OCI-LY1 (cell line): ENCODE measurements around the gene STX8.
A peak's percentile ranks its signal among the peaks of the same experiment; 100 is the strongest.

Experiments
- H2AFZ ChIP-seq: fragments of 200-600 bp; sonication (generic), shearing (Covaris generic); 2 replicates; pipeline ENCODE4 v1.6.0; 2014; ENCODE audit warnings: antibody characterized with exemption, mild to moderate bottlenecking, low read length
- H3F3A ChIP-seq: fragments of 200-600 bp; sonication (generic), shearing (Covaris generic); 2 replicates; pipeline ENCODE4 v1.6.0; 2014; ENCODE audit warnings: mild to moderate bottlenecking, antibody characterized with exemption, low read length, moderate library complexity; ENCODE audit not compliant: insufficient read depth
- H3K27ac ChIP-seq: fragments of 200-600 bp; sonication (generic); 2 replicates; pipeline ENCODE4 v1.5.1; 2014; ENCODE audit warnings: low read length, mixed run types, mild to moderate bottlenecking, low read depth; ENCODE audit not compliant: poor library complexity, severe bottlenecking
- H3K27me3 ChIP-seq: fragments of 200-600 bp; sonication (generic); 2 replicates; pipeline ENCODE4 v1.6.0; 2014; ENCODE audit warnings: antibody characterized with exemption, mild to moderate bottlenecking, low read length, moderate library complexity; ENCODE audit not compliant: insufficient read depth
- H3K36me3 ChIP-seq: fragments of 200-600 bp; sonication (generic); 2 replicates; pipeline ENCODE4 v1.6.1; 2014; ENCODE audit warnings: mild to moderate bottlenecking, antibody characterized with exemption, low read length, moderate library complexity, mixed read lengths; ENCODE audit not compliant: insufficient read depth
- H3K4me1 ChIP-seq: fragments of 200-600 bp; sonication (generic); 2 replicates; pipeline ENCODE4 v1.5.1; 2014; ENCODE audit warnings: mild to moderate bottlenecking, low read length, moderate library complexity; ENCODE audit not compliant: insufficient read depth, severe bottlenecking
- H3K4me2 ChIP-seq: fragments of 200-600 bp; sonication (generic), shearing (Covaris generic); 2 replicates; pipeline ENCODE4 v1.6.1; 2014; ENCODE audit warnings: low read length
- H3K4me3 ChIP-seq: fragments of 200-600 bp; sonication (generic); 2 replicates; pipeline ENCODE4 v1.5.1; 2014; ENCODE audit warnings: low read length, low read depth, mild to moderate bottlenecking, mixed read lengths; ENCODE audit not compliant: poor library complexity, severe bottlenecking
- H3K79me2 ChIP-seq: fragments of 200-600 bp; shearing (Covaris generic); 2 replicates; pipeline ENCODE4 v1.6.1; 2016; ENCODE audit warnings: mixed run types, low read length, mixed read lengths; ENCODE audit not compliant: insufficient read depth
- H3K9ac ChIP-seq: fragments of 200-600 bp; sonication (generic), shearing (Covaris generic); 2 replicates; pipeline ENCODE4 v1.6.1; 2014; ENCODE audit warnings: mild to moderate bottlenecking, low read length, mixed read lengths
- H3K9me2 ChIP-seq: fragments of 200-600 bp; sonication (generic), shearing (Covaris generic); 2 replicates; pipeline ENCODE4 v1.6.1; 2014; ENCODE audit warnings: low read depth, mild to moderate bottlenecking, low read length, mixed read lengths
- H3K9me3 ChIP-seq: fragments of 200-600 bp; shearing (Covaris generic); 2 replicates; pipeline ENCODE4 v1.6.1; 2014; ENCODE audit warnings: low read length, mixed read lengths
- H4K20me1 ChIP-seq: fragments of 200-600 bp; sonication (generic), shearing (Covaris generic); 2 replicates; pipeline ENCODE4 v1.6.0; 2016; ENCODE audit warnings: mild to moderate bottlenecking, low read length; ENCODE audit not compliant: insufficient read depth
- EZH2 ChIP-seq: fragments of 200-600 bp; sonication (generic), shearing (Covaris generic); IDR thresholded peaks from 2 replicates; pipeline ENCODE4 v1.8.0; 2017; ENCODE audit warnings: borderline replicate concordance, mixed run types, mild to moderate bottlenecking, antibody characterized with exemption, low read length, moderate library complexity, mixed read lengths
- TF ChIP-seq, protein P1 (sequence below): fragments of 200-600 bp; sonication (generic), shearing (Covaris generic); IDR thresholded peaks from 2 replicates; pipeline ENCODE4 v1.5.1; 2017; ENCODE audit warnings: mild to moderate bottlenecking, antibody characterized with exemption, low read length, moderate library complexity, mixed read lengths

The STX8 gene

GRCh38 chr17:9432934-9433421 lies 142.6 kb downstream of the STX8 start:
- Histone ChIP-seq H3K27ac (peak overlapping the region; percentile 39), H3K4me3 (no peak overlapping the region), H3F3A (no peaks in the 10 kb centered on the region), H3K9me3 (no peaks in the 10 kb centered on the region), H3K79me2 (no peaks in the 10 kb centered on the region), H3K9ac (no peak overlapping the region), H3K4me2 (peak overlapping the region; percentile 54), H3K4me1 (peaks cover 28% of the 10 kb centered on the region), H2AFZ (no peak overlapping the region), H3K36me3 (no peaks in the 10 kb centered on the region), H3K27me3 (no peaks in the 10 kb centered on the region), H3K9me2 (no peaks in the 10 kb centered on the region), H4K20me1 (no peaks in the 10 kb centered on the region)
- no peak for TF ChIP-seq EZH2

DNA sequence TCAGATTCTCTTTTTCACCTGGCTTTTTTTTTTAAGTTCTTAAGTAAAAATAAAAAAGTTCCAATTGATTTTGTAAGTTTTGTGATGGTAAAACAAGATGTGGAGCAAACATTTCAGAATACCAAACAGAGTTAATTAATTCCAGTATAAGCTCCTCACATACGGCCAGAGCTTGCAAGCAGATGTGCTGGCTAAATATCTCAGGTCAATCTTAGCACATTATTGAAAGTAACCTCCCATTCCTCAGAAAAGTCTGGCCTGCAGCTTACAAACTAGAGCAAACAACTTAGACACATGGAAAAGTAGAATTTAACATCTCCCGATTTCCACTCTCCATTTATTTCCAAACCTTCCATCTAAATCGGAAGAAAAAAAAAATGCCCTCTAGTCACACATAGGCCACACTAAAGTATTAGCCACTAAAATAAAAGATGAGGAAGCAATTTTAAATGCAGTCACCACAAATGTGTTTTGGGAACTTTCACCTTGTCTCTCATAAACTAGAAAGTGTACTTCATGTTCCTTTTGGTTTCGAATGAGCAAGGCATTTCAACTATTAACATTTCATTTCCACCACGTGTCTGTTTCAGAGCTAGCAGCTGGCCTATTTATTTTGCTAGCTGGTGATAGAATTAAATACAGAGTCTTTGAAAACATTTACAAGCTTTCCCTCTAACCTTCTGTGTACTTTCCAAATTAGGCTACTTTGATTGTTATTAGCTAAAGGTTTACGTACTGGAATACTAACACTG lies 143.3 kb downstream of the STX8 start:
- Histone ChIP-seq H3K4me3 (no peak overlapping the region), H3K27ac (peak overlapping the region; percentile 39), H3K4me2 (peak overlapping the region; percentile 54), H3F3A (no peaks in the 10 kb centered on the region), H3K79me2 (no peaks in the 10 kb centered on the region), H3K9me3 (no peaks in the 10 kb centered on the region), H2AFZ (no peak overlapping the region), H3K36me3 (no peaks in the 10 kb centered on the region), H4K20me1 (no peaks in the 10 kb centered on the region), H3K9ac (0 out of 2 replicates have a peak overlapping the region, but pooled peaks have one; percentile 11), H3K27me3 (no peaks in the 10 kb centered on the region), H3K4me1 (peaks cover 28% of the 10 kb centered on the region), H3K9me2 (no peaks in the 10 kb centered on the region)
- no peak for TF ChIP-seq EZH2
- TF ChIP-seq, protein P1, sequence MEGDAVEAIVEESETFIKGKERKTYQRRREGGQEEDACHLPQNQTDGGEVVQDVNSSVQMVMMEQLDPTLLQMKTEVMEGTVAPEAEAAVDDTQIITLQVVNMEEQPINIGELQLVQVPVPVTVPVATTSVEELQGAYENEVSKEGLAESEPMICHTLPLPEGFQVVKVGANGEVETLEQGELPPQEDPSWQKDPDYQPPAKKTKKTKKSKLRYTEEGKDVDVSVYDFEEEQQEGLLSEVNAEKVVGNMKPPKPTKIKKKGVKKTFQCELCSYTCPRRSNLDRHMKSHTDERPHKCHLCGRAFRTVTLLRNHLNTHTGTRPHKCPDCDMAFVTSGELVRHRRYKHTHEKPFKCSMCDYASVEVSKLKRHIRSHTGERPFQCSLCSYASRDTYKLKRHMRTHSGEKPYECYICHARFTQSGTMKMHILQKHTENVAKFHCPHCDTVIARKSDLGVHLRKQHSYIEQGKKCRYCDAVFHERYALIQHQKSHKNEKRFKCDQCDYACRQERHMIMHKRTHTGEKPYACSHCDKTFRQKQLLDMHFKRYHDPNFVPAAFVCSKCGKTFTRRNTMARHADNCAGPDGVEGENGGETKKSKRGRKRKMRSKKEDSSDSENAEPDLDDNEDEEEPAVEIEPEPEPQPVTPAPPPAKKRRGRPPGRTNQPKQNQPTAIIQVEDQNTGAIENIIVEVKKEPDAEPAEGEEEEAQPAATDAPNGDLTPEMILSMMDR, result no peak

DNA sequence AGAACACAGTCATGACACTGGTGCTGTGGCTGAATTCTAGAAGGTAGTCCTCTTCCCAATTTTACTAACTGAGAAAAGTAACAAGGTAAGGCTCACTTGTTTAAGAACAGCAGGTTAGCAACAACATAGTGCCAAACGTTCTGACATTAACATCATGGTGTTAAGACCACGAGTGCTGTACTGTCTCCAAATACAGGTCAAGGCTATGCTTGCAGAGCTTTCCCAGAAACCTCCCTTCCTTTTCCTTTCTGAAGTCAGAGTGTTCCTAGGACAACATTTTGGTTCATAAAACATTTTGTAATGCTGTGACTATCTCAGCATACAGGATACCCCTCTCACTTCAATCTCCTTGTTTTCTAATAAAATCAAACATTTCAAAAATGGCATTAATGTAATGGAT lies 144.0 kb downstream of the STX8 start:
- Histone ChIP-seq H3F3A (no peaks in the 10 kb centered on the region), H3K9ac (no peak overlapping the region), H3K27ac (no peak overlapping the region), H3K36me3 (no peaks in the 10 kb centered on the region), H3K4me1 (peaks cover 28% of the 10 kb centered on the region), H3K4me2 (no peak overlapping the region), H3K9me3 (no peaks in the 10 kb centered on the region), H3K4me3 (no peak overlapping the region), H3K9me2 (no peaks in the 10 kb centered on the region), H4K20me1 (no peaks in the 10 kb centered on the region), H3K27me3 (no peaks in the 10 kb centered on the region), H2AFZ (no peak overlapping the region), H3K79me2 (no peaks in the 10 kb centered on the region)
- TF ChIP-seq, protein P1, result no peak
- no peak for TF ChIP-seq EZH2
